ENCODE measurements around the gene ITGBL1.

DNA sequence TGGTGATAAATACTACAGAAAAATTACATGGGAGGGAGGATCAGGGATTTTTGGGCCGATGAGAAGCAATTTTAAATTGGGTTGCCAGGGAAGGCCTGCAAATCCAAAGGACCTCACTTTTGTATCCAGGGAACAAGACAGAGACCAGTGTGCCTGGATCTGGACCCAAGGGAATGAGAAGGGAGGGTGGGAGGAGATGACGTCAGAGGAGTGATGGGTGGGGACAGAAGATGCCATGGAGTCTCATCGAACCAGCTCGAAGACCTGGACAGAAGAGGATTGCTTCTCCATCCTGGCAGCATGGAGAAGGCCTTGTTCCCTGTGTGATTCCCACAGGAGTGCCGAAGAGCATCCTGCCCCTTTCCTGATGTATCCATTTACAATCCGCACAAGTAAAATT, 68.9 kb downstream of the ITGBL1 start:
- TF ChIP-seq, protein P1, sequence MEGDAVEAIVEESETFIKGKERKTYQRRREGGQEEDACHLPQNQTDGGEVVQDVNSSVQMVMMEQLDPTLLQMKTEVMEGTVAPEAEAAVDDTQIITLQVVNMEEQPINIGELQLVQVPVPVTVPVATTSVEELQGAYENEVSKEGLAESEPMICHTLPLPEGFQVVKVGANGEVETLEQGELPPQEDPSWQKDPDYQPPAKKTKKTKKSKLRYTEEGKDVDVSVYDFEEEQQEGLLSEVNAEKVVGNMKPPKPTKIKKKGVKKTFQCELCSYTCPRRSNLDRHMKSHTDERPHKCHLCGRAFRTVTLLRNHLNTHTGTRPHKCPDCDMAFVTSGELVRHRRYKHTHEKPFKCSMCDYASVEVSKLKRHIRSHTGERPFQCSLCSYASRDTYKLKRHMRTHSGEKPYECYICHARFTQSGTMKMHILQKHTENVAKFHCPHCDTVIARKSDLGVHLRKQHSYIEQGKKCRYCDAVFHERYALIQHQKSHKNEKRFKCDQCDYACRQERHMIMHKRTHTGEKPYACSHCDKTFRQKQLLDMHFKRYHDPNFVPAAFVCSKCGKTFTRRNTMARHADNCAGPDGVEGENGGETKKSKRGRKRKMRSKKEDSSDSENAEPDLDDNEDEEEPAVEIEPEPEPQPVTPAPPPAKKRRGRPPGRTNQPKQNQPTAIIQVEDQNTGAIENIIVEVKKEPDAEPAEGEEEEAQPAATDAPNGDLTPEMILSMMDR (IDR thresholded peaks at IDR 0.05; ENCODE audit: extremely low read depth in 1 of 2, insufficient read depth in 1 of 2, low read depth in 1 of 2, low read length in 2 of 2) = no peak
- TF ChIP-seq EZH2 (IDR thresholded peaks at IDR 0.05; ENCODE audit: borderline replicate concordance, low read depth, low read length, severe bottlenecking) (no peak), GATA2 (IDR thresholded peaks at IDR 0.05; ENCODE audit: insufficient read depth, insufficient read length, low read depth, low read length) (no peak), POLR2A (IDR thresholded peaks at IDR 0.05; ENCODE audit: low read depth, low read length) (no peak)

Measured in endothelial cell of umbilical vein (primary cell).